Measurements from ENCODE around the gene ARHGEF28. TPM values are rescaled to one million over a fixed set of nuclear protein-coding genes. Genes with fewer than 3 reads are reported as not detected.

The ARHGEF28 gene
- total RNA-seq, 1 experiment from 2014 or later: 6.1 TPM

DNA sequence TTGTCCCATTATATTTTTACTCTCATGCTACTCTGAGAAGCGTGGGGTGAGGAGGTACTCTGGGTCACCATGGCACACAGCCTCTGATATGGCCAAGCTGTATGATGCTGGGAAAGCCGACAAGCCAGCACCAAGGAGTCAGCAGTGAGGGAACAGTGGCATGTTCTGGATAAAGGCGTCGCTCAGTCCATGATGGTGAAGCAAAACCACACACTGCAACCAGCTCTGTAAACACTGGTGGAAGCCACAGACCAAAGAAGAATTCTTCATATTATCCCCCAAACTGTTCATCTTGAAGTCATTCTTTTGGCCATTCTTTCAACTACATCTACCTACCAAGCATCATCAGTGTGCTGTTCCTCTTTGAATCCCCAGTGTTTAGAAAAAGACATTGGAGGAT is 264.6 kb downstream of the ARHGEF28 start:
- RAD21 ChIA-PET (ENCODE audit: low non-redundant PET in 1 of 2, low total read pairs in 2 of 2, uncharacterized antibody in 2 of 2, unreplicated experiment in 2 of 2): no interaction called here
- POLR2A ChIA-PET: no interaction called here
- Histone ChIP-seq H4K20me1 (ENCODE audit: insufficient read depth) (no peaks in the 10 kb centered on the region), H3K9ac (ENCODE audit: low read length) (no peak overlapping the region), H3K4me1 (ENCODE audit: control insufficient read depth in 1 of 2, insufficient read depth in 2 of 2, low read length in 2 of 2) (no peaks in the 10 kb centered on the region), H3K4me3 (replicated peaks in 1 of 2; ENCODE audit: low read depth in 1 of 2, low read length in 2 of 2) (no peak overlapping the region), H3K27ac (ENCODE audit: low read depth, low read length) (no peak overlapping the region), H3K4me2 (ENCODE audit: low read length) (no peak overlapping the region), H3K9me3 (ENCODE audit: control insufficient read depth in 1 of 2, insufficient read depth in 1 of 2, low read depth in 1 of 2, low read length in 2 of 2) (no peaks in the 10 kb centered on the region), H3K9me2 (ENCODE audit: insufficient read depth) (no peaks in the 10 kb centered on the region), H3K36me3 (ENCODE audit: control insufficient read depth in 1 of 2, insufficient read depth in 2 of 2, low read length in 2 of 2) (no peaks in the 10 kb centered on the region), H3K79me2 (ENCODE audit: insufficient read depth, low read length) (no peaks in the 10 kb centered on the region), H3K27me3 (ENCODE audit: insufficient read depth, low read length) (no peaks in the 10 kb centered on the region), H2AFZ (ENCODE audit: low read depth, low read length, poor library complexity, severe bottlenecking) (no peak overlapping the region)
- intact Hi-C loops (cut with micrococcal nuclease): no loop called here
- no TSS peak for BruUV-seq (replicated peaks)
- CTCF ChIA-PET: no interaction called here
- DNase-seq (ENCODE audit: low read depth, low spot score): no peak
- no peak for TF ChIP-seq SRF (IDR thresholded peaks at IDR 0.05; ENCODE audit: low read depth)
- no peak for TF ChIP-seq RAD21 (IDR thresholded peaks at IDR 0.05; ENCODE audit: low read depth)
- TF ChIP-seq EZH2phosphoT487 (IDR thresholded peaks at IDR 0.05; ENCODE audit: borderline replicate concordance): no peak
- no peak for TF ChIP-seq SIN3A (IDR thresholded peaks at IDR 0.05; ENCODE audit: low read depth)
- TF ChIP-seq, protein P1, sequence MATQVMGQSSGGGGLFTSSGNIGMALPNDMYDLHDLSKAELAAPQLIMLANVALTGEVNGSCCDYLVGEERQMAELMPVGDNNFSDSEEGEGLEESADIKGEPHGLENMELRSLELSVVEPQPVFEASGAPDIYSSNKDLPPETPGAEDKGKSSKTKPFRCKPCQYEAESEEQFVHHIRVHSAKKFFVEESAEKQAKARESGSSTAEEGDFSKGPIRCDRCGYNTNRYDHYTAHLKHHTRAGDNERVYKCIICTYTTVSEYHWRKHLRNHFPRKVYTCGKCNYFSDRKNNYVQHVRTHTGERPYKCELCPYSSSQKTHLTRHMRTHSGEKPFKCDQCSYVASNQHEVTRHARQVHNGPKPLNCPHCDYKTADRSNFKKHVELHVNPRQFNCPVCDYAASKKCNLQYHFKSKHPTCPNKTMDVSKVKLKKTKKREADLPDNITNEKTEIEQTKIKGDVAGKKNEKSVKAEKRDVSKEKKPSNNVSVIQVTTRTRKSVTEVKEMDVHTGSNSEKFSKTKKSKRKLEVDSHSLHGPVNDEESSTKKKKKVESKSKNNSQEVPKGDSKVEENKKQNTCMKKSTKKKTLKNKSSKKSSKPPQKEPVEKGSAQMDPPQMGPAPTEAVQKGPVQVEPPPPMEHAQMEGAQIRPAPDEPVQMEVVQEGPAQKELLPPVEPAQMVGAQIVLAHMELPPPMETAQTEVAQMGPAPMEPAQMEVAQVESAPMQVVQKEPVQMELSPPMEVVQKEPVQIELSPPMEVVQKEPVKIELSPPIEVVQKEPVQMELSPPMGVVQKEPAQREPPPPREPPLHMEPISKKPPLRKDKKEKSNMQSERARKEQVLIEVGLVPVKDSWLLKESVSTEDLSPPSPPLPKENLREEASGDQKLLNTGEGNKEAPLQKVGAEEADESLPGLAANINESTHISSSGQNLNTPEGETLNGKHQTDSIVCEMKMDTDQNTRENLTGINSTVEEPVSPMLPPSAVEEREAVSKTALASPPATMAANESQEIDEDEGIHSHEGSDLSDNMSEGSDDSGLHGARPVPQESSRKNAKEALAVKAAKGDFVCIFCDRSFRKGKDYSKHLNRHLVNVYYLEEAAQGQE (IDR thresholded peaks at IDR 0.05; ENCODE audit: low read depth): no peak
- no peak for TF ChIP-seq ZFX (IDR thresholded peaks at IDR 0.05)
- TF ChIP-seq POLR2AphosphoS5 (IDR thresholded peaks at IDR 0.05; ENCODE audit: low read depth, low read length): no peak
- no peak for TF ChIP-seq FOSL1 (IDR thresholded peaks at IDR 0.05; ENCODE audit: low read depth)
- no peak for TF ChIP-seq EZH2 (IDR thresholded peaks at IDR 0.05)
- TF ChIP-seq, protein P2, sequence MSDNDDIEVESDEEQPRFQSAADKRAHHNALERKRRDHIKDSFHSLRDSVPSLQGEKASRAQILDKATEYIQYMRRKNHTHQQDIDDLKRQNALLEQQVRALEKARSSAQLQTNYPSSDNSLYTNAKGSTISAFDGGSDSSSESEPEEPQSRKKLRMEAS (IDR thresholded peaks at IDR 0.05): no peak
- TF ChIP-seq ZNF274 (IDR thresholded peaks at IDR 0.05; ENCODE audit: low read depth, low read length): no peak
- TF ChIP-seq SP1 (IDR thresholded peaks at IDR 0.05; ENCODE audit: low read depth): no peak
- TF ChIP-seq, protein P3, sequence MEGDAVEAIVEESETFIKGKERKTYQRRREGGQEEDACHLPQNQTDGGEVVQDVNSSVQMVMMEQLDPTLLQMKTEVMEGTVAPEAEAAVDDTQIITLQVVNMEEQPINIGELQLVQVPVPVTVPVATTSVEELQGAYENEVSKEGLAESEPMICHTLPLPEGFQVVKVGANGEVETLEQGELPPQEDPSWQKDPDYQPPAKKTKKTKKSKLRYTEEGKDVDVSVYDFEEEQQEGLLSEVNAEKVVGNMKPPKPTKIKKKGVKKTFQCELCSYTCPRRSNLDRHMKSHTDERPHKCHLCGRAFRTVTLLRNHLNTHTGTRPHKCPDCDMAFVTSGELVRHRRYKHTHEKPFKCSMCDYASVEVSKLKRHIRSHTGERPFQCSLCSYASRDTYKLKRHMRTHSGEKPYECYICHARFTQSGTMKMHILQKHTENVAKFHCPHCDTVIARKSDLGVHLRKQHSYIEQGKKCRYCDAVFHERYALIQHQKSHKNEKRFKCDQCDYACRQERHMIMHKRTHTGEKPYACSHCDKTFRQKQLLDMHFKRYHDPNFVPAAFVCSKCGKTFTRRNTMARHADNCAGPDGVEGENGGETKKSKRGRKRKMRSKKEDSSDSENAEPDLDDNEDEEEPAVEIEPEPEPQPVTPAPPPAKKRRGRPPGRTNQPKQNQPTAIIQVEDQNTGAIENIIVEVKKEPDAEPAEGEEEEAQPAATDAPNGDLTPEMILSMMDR (IDR thresholded peaks at IDR 0.05 in 2 of 3, conservative IDR thresholded peaks at IDR 0.05 in 1 of 3; ENCODE audit: borderline replicate concordance in 1 of 3, insufficient read depth in 1 of 3, low read depth in 2 of 3, low read length in 2 of 3): no peak
- no peak for ATAC-seq
